Bronchial smooth muscle cell (primary cell): ENCODE data around the gene NFKBIL1. TPM values are rescaled to one million over a fixed set of nuclear protein-coding genes. Genes with fewer than 3 reads are reported as not detected.

Experiments
- total RNA-seq: library from RNA; depleted of rRNA; stranded (reverse); fragments of >200 nt; gene quantifications from 2 replicates; pipeline ENCODE4 v1.2.1, GENCODE V29; 2014

NFKBIL1 gene
- total RNA-seq: 32.9 and 39.4 TPM in 2 replicates

GRCh38 chr6:31546958-31547726 lies at the start of gene NFKBIL1:
Gene NFKBIL1, plus strand, starts transcription at chr6:31547608. Its CDS starts 87 bp downstream, at chr6:31547695.

GRCh38 chr6:31528821-31529328 lies 18.5 kb upstream of the NFKBIL1 start, which contains the start of gene MCCD1:
Gene MCCD1, plus strand, starts transcription at chr6:31528962. Its CDS starts 53 bp downstream, at chr6:31529015.

GRCh38 chr6:31541658-31542521 lies 5.5 kb upstream of the NFKBIL1 start, which contains the start of gene DDX39B:
Gene DDX39B, minus strand, starts transcription at chr6:31542003. Its CDS starts 1,471 bp downstream, at chr6:31540532.

GRCh38 chr6:31546339-31546957 lies 960 bp upstream of the NFKBIL1 start, which contains the start of gene ATP6V1G2:
Gene ATP6V1G2, minus strand, starts transcription at chr6:31546608. Its CDS starts 49 bp downstream, at chr6:31546559.

GRCh38 chr6:31572041-31572911 lies 24.9 kb downstream of the NFKBIL1 start, which contains the start of gene LTA:
Gene LTA, plus strand, starts transcription at chr6:31572289. Its CDS starts 454 bp downstream, at chr6:31572743.

GRCh38 chr6:31575335-31575901 lies 28.0 kb downstream of the NFKBIL1 start, which contains the start of gene TNF:
Gene TNF, plus strand, starts transcription at chr6:31575565. Its CDS starts 177 bp downstream, at chr6:31575742.

GRCh38 chr6:31582230-31582643 lies 34.8 kb downstream of the NFKBIL1 start, which contains the start of gene LTB:
Gene LTB, minus strand, starts transcription at chr6:31582424. Its CDS starts 7 bp downstream, at chr6:31582417.

GRCh38 chr6:31586008-31586407 lies 38.6 kb downstream of the NFKBIL1 start, which contains the start of gene LST1:
Gene LST1, plus strand, starts transcription at chr6:31586277. Its CDS starts 1,023 bp downstream, at chr6:31587300.

Other genes with a start within 250 kb of the NFKBIL1 start
- 124 and 192 TPM in 2 replicates for gene HLA-B, start 190.4 kb upstream of the NFKBIL1 start, total RNA-seq
- 46.5 and 68.6 TPM in 2 replicates for gene MICA, start 144.0 kb upstream of the NFKBIL1 start, total RNA-seq
- 3.1 and 6.1 TPM in 2 replicates for gene MICB, start 49.5 kb upstream of the NFKBIL1 start, total RNA-seq
- not detected in 2 replicates for gene MCCD1, start 18.6 kb upstream of the NFKBIL1 start, total RNA-seq
- 324 and 339 TPM in 2 replicates for gene DDX39B, start 5.6 kb upstream of the NFKBIL1 start, total RNA-seq
- gene ATP6V1G2, start 1.0 kb upstream of the NFKBIL1 start, total RNA-seq: 8.9 and 10.4 TPM in 2 replicates
- gene LTA, start 24.7 kb downstream of the NFKBIL1 start, total RNA-seq: not detected in 2 replicates
- not detected in 2 replicates for gene TNF, start 28.0 kb downstream of the NFKBIL1 start, total RNA-seq
- not detected in 2 replicates for gene LTB, start 34.8 kb downstream of the NFKBIL1 start, total RNA-seq
- gene LST1, start 38.7 kb downstream of the NFKBIL1 start, total RNA-seq: 0.09 and 0.32 TPM in 2 replicates
- gene NCR3, start 45.4 kb downstream of the NFKBIL1 start, total RNA-seq: not detected in 2 replicates
- gene AIF1, start 67.6 kb downstream of the NFKBIL1 start, total RNA-seq: not detected in 2 replicates
- 18.4 and 18.6 TPM in 2 replicates for gene PRRC2A, start 73.1 kb downstream of the NFKBIL1 start, total RNA-seq
- 81.1 and 90.6 TPM in 2 replicates for gene BAG6, start 105.1 kb downstream of the NFKBIL1 start, total RNA-seq
- gene APOM, start 108.3 kb downstream of the NFKBIL1 start, total RNA-seq: 1.6 and 1.8 TPM in 2 replicates
- gene C6orf47, start 113.2 kb downstream of the NFKBIL1 start, total RNA-seq: 16.9 and 19.9 TPM in 2 replicates
- 12.2 and 14.3 TPM in 2 replicates for gene GPANK1, start 117.4 kb downstream of the NFKBIL1 start, total RNA-seq
- 70.2 and 83.9 TPM in 2 replicates for gene CSNK2B, start 118.5 kb downstream of the NFKBIL1 start, total RNA-seq
- gene LY6G5B, start 122.4 kb downstream of the NFKBIL1 start, total RNA-seq: 2.2 and 4.0 TPM in 2 replicates
- gene LY6G5C, start 133.5 kb downstream of the NFKBIL1 start, total RNA-seq: 0.09 and 0.63 TPM in 2 replicates
- 54.5 and 96.4 TPM in 2 replicates for gene ABHD16A, start 155.7 kb downstream of the NFKBIL1 start, total RNA-seq
- not detected in 2 replicates for gene LY6G6F, start 159.3 kb downstream of the NFKBIL1 start, total RNA-seq
- gene LY6G6D, start 167.7 kb downstream of the NFKBIL1 start, total RNA-seq: 0.47 TPM in 1 of 2 replicates, not detected in the other
- not detected in 2 replicates for gene LY6G6C, start 174.1 kb downstream of the NFKBIL1 start, total RNA-seq
- not detected in 2 replicates for gene MPIG6B, start 175.8 kb downstream of the NFKBIL1 start, total RNA-seq
- gene DDAH2, start 181.7 kb downstream of the NFKBIL1 start, total RNA-seq: 152 and 207 TPM in 2 replicates
- 521 and 664 TPM in 2 replicates for gene CLIC1, start 188.9 kb downstream of the NFKBIL1 start, total RNA-seq
- gene MSH5, start 192.4 kb downstream of the NFKBIL1 start, total RNA-seq: 2.7 and 3.6 TPM in 2 replicates
- 0.26 and 1.3 TPM in 2 replicates for gene SAPCD1, start 215.0 kb downstream of the NFKBIL1 start, total RNA-seq
- gene VWA7, start 229.7 kb downstream of the NFKBIL1 start, total RNA-seq: 0.79 and 0.86 TPM in 2 replicates
- 28.1 and 36.1 TPM in 2 replicates for gene VARS1, start 248.1 kb downstream of the NFKBIL1 start, total RNA-seq